Activated T-helper 2 cell treated with anti-CD3 and anti-CD28 coated beads, Interferon-gamma antibody, Interleukin-2, Interleukin-4, amounts not matched to agents 10 μg/mL and 5 μg/mL and 100 μg/mL, durations not matched to agents 14 hours and 24 hours and 36 hours (primary cell): ENCODE data around the gene TTN. TPM values are rescaled to one million over a fixed set of nuclear protein-coding genes. Genes with fewer than 3 reads are reported as not detected.
"Not testable (repeated sequence)": the region's sequence is repeated elsewhere in the genome, so short reads cannot be mapped to it uniquely, and the experiment has no call there.

Source experiments
- DNase-seq: peaks from one replicate; pipeline ENCODE4 v3.0.0; 2021; ENCODE audit warnings: low spot score
- H3K27ac Mint-ChIP-seq: one replicate; pipeline ENCODE4 v1.8.0; 2021; ENCODE audit warnings: mixed read lengths
- H3K27me3 Mint-ChIP-seq: one replicate; pipeline ENCODE4 v1.8.0; 2021; ENCODE audit warnings: low read depth, mixed read lengths
- H3K36me3 Mint-ChIP-seq: one replicate; pipeline ENCODE4 v1.8.0; 2021; ENCODE audit warnings: low read depth, mixed read lengths
- H3K4me1 Mint-ChIP-seq: one replicate; pipeline ENCODE4 v1.8.0; 2021; ENCODE audit warnings: low read depth, mixed read lengths
- H3K4me3 Mint-ChIP-seq: one replicate; pipeline ENCODE4 v1.8.0; 2021; ENCODE audit warnings: low read depth, mild to moderate bottlenecking, moderate library complexity, mixed read lengths
- H3K9me3 Mint-ChIP-seq: one replicate; pipeline ENCODE4 v1.8.0; 2021; ENCODE audit warnings: mixed read lengths
- intact Hi-C: fragments of 100-400 bp; cut with micrococcal nuclease; formaldehyde crosslinking; loops from one replicate; pipeline ENCODE4 v1.15.1; 2023
- total RNA-seq: library from RNA; stranded (reverse); gene quantifications from 2 replicates; pipeline ENCODE4 v1.2.3, GENCODE V29; 2022

TTN gene
- total RNA-seq, 1 donor from 2014 or later: 3.7 TPM

GRCh38 chr2:178676046-178676445 lies 131.2 kb downstream of the TTN start:
- H3K4me1 Mint-ChIP-seq: no peaks in the 10 kb centered on the region
- intact Hi-C loops: no loop called here
- H3K27me3 Mint-ChIP-seq: no peaks in the 10 kb centered on the region
- H3K4me3 Mint-ChIP-seq: no peak overlapping the region
- no peak for DNase-seq
- H3K27ac Mint-ChIP-seq: no peak overlapping the region
- H3K9me3 Mint-ChIP-seq: no peaks in the 10 kb centered on the region
- H3K36me3 Mint-ChIP-seq: peaks cover 4% of the 10 kb centered on the region

- Mint-ChIP-seq H3K4me3 (no peak overlapping the region), H3K27me3 (no peaks in the 10 kb centered on the region), H3K9me3 (no peaks in the 10 kb centered on the region), H3K36me3 (peaks cover 3% of the 10 kb centered on the region), H3K4me1 (no peaks in the 10 kb centered on the region), H3K27ac (no peak overlapping the region)
- intact Hi-C loops: no loop called here
- no peak for DNase-seq
Measured at GRCh38 chr2:178674122-178674521, 133.1 kb downstream of the TTN start.

- H3K4me3 Mint-ChIP-seq: no peak overlapping the region
- no peaks in the 10 kb centered on the region for H3K4me1 Mint-ChIP-seq
- no peak for DNase-seq
- no peak overlapping the region for H3K27ac Mint-ChIP-seq
- H3K27me3 Mint-ChIP-seq: no peaks in the 10 kb centered on the region
- H3K36me3 Mint-ChIP-seq: no peaks in the 10 kb centered on the region
- H3K9me3 Mint-ChIP-seq: no peaks in the 10 kb centered on the region
- intact Hi-C loops: no loop called here
Measured at GRCh38 chr2:178666458-178666857, 140.8 kb downstream of the TTN start.

GRCh38 chr2:178658480-178658879 lies 148.7 kb downstream of the TTN start:
- H3K4me3 Mint-ChIP-seq, H3K9me3 Mint-ChIP-seq, DNase-seq, H3K27me3 Mint-ChIP-seq, H3K4me1 Mint-ChIP-seq, intact Hi-C loops, H3K36me3 Mint-ChIP-seq, H3K27ac Mint-ChIP-seq: not testable (repeated sequence)

- no peak for DNase-seq
- Mint-ChIP-seq H3K27ac (no peak overlapping the region), H3K4me3 (no peak overlapping the region), H3K4me1 (no peaks in the 10 kb centered on the region), H3K27me3 (no peaks in the 10 kb centered on the region), H3K36me3 (no peaks in the 10 kb centered on the region), H3K9me3 (no peaks in the 10 kb centered on the region)
- intact Hi-C loops: no loop called here
Measured at GRCh38 chr2:178650554-178650953, 156.7 kb downstream of the TTN start.

GRCh38 chr2:178644919-178645318 lies 162.3 kb downstream of the TTN start:
- H3K4me3 Mint-ChIP-seq: no peak overlapping the region

GRCh38 chr2:178641498-178641897 lies 165.7 kb downstream of the TTN start:
- H3K27ac Mint-ChIP-seq: no peak overlapping the region
- DNase-seq: no peak
- no peaks in the 10 kb centered on the region for H3K27me3 Mint-ChIP-seq
- no peaks in the 10 kb centered on the region for H3K36me3 Mint-ChIP-seq
- intact Hi-C loops: no loop called here
- H3K9me3 Mint-ChIP-seq: no peaks in the 10 kb centered on the region
- no peak overlapping the region for H3K4me3 Mint-ChIP-seq
- no peaks in the 10 kb centered on the region for H3K4me1 Mint-ChIP-seq

More at GRCh38 chr2:178644919-178645318, 162.3 kb downstream of the TTN start:
- DNase-seq: no peak
- H3K27ac Mint-ChIP-seq: no peak overlapping the region
- no peaks in the 10 kb centered on the region for H3K36me3 Mint-ChIP-seq
- H3K4me1 Mint-ChIP-seq: no peaks in the 10 kb centered on the region
- H3K27me3 Mint-ChIP-seq: no peaks in the 10 kb centered on the region
- H3K9me3 Mint-ChIP-seq: no peaks in the 10 kb centered on the region
- intact Hi-C loops: no loop called here

GRCh38 chr2:178635897-178636296 lies 171.3 kb downstream of the TTN start:
- intact Hi-C loops: no loop called here
- Mint-ChIP-seq H3K4me1 (no peaks in the 10 kb centered on the region), H3K4me3 (no peak overlapping the region), H3K9me3 (no peaks in the 10 kb centered on the region), H3K27ac (no peak overlapping the region), H3K36me3 (no peaks in the 10 kb centered on the region), H3K27me3 (no peaks in the 10 kb centered on the region)
- no peak for DNase-seq

GRCh38 chr2:178632729-178633128 lies 174.5 kb downstream of the TTN start:
- H3K4me1 Mint-ChIP-seq: no peaks in the 10 kb centered on the region
- no peaks in the 10 kb centered on the region for H3K36me3 Mint-ChIP-seq
- no peak overlapping the region for H3K4me3 Mint-ChIP-seq
- DNase-seq: no peak
- H3K9me3 Mint-ChIP-seq: no peaks in the 10 kb centered on the region
- no peaks in the 10 kb centered on the region for H3K27me3 Mint-ChIP-seq
- no peak overlapping the region for H3K27ac Mint-ChIP-seq
- intact Hi-C loops: no loop called here

GRCh38 chr2:178630581-178630980 lies 176.6 kb downstream of the TTN start:
- Mint-ChIP-seq H3K9me3 (no peaks in the 10 kb centered on the region), H3K4me3 (no peak overlapping the region), H3K4me1 (no peaks in the 10 kb centered on the region), H3K27ac (no peak overlapping the region), H3K36me3 (no peaks in the 10 kb centered on the region), H3K27me3 (no peaks in the 10 kb centered on the region)
- intact Hi-C loops: no loop called here
- no peak for DNase-seq

GRCh38 chr2:178629463-178629862 lies 177.8 kb downstream of the TTN start:
- Mint-ChIP-seq H3K27me3 (no peaks in the 10 kb centered on the region), H3K27ac (no peak overlapping the region), H3K4me1 (no peaks in the 10 kb centered on the region), H3K9me3 (no peaks in the 10 kb centered on the region), H3K4me3 (no peak overlapping the region), H3K36me3 (no peaks in the 10 kb centered on the region)
- intact Hi-C loops: no loop called here
- DNase-seq: no peak

- Mint-ChIP-seq H3K27me3 (no peaks in the 10 kb centered on the region), H3K27ac (no peak overlapping the region), H3K36me3 (no peaks in the 10 kb centered on the region), H3K4me1 (no peaks in the 10 kb centered on the region), H3K4me3 (no peak overlapping the region), H3K9me3 (no peaks in the 10 kb centered on the region)
- intact Hi-C loops: no loop called here
- DNase-seq: no peak
Measured at GRCh38 chr2:178628605-178629004, 178.6 kb downstream of the TTN start.

GRCh38 chr2:178627401-178627800 lies 179.8 kb downstream of the TTN start:
- Mint-ChIP-seq H3K27me3 (no peaks in the 10 kb centered on the region), H3K4me3 (no peak overlapping the region), H3K9me3 (no peaks in the 10 kb centered on the region), H3K36me3 (no peaks in the 10 kb centered on the region), H3K4me1 (no peaks in the 10 kb centered on the region), H3K27ac (no peak overlapping the region)
- DNase-seq: no peak
- intact Hi-C loops: no loop called here

GRCh38 chr2:178615969-178616368 lies 191.3 kb downstream of the TTN start:
- Mint-ChIP-seq H3K4me1 (no peaks in the 10 kb centered on the region), H3K9me3 (no peaks in the 10 kb centered on the region), H3K27me3 (no peaks in the 10 kb centered on the region), H3K36me3 (peaks cover 18% of the 10 kb centered on the region), H3K4me3 (no peak overlapping the region), H3K27ac (no peak overlapping the region)
- intact Hi-C loops: no loop called here
- no peak for DNase-seq
